ENCODE results near the gene SCNM1.

The SCNM1 gene, protein sequence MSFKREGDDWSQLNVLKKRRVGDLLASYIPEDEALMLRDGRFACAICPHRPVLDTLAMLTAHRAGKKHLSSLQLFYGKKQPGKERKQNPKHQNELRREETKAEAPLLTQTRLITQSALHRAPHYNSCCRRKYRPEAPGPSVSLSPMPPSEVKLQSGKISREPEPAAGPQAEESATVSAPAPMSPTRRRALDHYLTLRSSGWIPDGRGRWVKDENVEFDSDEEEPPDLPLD

DNA sequence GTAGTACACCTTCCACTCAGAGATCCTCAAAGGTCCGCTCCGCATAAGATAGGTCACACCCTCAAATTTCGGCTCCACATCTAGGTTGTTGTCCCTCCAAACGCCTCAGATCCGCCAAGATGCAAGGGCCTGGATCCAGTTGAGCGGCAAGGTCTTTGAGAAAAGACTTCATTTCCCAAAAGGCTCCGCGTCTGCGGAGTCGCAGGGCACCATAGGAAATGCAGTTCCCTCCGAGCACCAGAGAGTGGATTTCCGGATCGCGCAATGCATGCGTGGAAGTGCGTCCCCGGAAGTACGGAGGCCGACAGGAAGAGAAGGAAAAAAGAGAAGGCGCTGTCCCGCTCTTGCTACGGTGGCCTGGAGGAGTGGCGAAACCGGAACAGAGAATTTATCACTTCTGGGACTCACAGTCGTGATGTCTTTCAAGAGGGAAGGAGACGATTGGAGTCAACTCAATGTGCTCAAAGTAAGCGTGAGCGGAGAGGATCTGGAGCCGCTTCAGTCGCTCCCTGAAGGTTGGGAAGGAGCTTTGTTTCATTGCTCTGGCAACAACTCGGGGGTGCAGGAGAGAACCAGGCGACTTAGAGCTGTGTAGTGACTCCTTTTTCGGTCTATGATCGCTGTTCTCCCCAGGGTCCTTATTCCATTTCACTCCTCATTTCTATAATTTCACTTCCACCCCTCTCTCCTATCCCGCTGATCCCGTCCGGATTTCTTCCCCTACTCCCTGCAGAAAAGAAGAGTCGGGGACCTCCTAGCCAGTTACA lies at the start of gene SCNM1, which contains the start of gene LYSMD1:
SCNM1 (plus strand) TSS at position 407 of the 767 bp plus-strand sequence; CDS start at position 416, 9 bp downstream.
LYSMD1 (minus strand) TSS at position 165 of the 767 bp plus-strand sequence. CDS start 644 bp downstream, outside the sequence.
- DNase-seq (ENCODE audit: low spot score), result peak; percentile 98

DNA sequence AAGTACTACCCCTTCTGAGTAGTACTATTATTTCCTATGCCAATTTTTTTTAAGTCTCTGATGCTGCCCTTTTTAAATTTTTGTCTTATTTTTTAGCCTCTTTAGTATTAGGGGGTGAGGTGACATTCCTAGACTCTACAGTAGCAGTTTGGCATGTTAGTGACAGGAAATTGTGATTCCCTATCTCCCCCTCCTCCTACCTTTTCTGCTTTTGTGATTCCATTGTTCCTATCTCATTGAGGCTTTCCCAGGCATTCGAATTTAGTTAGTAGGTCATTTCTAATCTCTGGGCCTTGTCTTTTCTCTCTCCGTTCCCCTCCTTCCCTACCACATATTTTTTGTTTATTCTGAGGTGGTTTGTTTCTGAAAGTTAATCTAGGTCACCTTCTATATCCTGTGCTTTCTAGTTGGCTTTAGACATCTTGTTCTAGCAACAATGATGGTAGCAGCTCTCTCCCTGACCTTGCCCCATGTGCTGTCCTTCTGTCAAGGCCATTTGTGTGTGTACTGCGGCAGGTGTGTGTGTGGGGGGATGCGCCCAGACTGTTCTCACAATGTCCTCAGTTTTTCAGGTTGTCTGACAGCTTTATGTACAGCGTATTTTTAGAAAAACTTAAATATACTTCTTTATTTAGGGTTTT lies 41.1 kb upstream of the SCNM1 start:
- no peak for DNase-seq (ENCODE audit: low spot score)

DNA sequence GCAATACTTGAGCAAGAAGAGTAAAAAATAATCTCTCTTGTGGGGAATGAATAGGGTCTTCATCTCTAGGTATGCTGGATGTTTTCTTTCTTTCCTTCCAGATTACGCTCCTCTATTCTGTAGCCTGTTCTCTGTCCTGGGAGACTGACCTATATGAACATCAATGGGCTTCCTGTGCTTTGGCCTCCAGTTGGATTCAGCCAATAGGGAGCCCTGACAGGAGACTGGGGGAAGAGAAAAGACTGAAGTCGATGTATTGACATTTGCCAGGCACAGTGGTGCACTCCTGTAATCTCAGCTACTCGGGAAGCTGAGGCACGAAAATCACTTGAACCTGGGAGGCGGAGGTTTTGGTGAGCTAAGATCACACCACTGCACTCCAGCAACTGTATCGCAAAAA lies 37.1 kb upstream of the SCNM1 start:
- no peak for DNase-seq (ENCODE audit: low spot score)

DNA sequence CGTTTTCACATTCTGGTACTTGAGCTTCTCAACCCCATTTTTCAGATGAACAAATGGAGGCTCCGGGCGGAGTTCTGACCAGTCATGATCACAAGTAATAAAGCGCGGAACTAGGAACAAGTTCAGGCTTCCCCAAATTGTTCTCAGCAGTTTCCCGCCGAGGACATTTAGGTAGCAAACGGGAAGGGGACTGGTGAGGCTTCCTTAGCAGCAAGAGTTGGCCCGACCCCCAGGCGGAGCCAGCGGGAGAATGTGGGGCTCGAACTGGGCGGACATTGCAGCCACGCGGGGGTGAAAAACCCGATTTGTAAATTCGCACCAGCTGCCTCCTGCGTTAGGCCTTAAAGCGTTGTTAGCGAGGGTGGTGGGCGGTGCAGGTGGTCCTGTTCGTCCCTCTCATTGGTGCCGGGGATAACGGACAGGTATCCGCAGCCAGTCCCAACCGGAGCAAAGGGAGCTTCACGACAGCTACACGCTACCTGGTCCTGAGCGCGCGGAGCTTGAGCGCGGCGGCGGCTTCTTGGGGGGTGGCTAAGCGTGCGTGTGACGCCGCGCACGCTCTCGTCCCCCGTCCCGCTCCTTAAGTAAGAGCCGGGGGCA lies 34.9 kb upstream of the SCNM1 start:
- peak; percentile 42 for DNase-seq (ENCODE audit: low spot score)

DNA sequence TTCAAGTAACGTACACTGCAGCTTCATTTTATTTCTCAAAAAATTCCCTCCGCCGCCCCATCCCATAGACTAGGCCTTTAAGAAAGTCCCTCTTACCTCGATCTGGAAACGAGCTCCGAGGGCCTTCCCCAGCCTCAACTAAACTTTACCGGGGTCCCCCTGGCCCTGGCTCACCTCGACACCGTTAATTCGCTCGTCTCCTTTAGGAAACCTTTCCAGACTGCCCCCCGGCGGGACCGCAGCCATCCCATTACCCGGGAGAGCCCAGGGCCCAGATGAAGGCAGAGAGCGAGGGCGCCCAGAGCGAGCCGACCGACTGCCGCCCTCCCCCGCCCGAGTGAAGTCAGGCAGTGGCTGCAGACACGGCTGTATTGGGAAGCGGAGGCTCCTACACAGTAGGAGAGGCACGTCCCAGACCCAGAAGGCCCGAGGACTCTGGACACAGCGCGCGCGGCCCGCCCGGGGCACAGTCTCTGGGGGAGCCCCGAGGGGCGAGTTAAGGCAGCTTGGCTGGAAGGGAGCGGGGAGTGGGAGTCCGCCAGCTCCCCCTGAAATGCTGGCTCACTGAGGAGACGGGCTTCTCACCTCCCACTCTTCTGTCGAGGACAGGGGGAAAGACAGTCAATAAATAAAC lies 34.1 kb upstream of the SCNM1 start:
- DNase-seq (ENCODE audit: low spot score), result no peak

DNA sequence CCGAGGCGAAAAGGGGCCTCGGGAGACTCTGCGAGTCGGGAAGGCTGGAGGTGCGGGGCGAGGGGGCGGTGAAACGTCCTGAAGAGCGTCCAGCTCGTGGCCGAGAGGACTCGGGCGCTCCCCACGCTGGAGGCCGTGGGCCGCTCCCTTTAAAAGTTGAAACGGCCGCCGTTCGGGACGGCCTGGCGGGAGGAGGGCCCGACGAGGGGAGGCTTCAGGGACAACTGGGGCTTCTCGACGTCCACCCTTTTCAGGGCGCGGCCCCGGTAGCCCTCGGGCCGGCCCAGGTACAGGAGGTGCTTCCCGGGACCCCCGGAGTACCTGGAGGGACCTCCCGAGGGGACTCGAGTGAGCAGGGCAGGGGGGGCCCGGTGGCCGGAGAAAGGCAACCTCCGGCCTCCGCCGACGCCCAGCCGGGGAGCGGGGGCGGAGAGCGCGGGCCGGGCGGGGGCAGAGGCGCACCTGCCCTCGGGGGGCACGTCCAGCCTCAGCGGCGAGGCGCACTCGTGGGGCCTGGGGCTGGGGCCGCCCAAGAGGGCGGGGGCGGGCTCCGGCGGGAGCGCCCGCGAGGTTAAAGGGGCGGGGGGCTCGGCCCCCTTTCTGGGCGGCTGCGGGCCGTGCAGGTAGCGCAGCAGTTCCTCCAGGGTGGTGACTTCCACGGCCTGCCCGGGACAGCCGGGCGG lies 33.5 kb upstream of the SCNM1 start:
- DNase-seq (ENCODE audit: low spot score), result no peak

DNA sequence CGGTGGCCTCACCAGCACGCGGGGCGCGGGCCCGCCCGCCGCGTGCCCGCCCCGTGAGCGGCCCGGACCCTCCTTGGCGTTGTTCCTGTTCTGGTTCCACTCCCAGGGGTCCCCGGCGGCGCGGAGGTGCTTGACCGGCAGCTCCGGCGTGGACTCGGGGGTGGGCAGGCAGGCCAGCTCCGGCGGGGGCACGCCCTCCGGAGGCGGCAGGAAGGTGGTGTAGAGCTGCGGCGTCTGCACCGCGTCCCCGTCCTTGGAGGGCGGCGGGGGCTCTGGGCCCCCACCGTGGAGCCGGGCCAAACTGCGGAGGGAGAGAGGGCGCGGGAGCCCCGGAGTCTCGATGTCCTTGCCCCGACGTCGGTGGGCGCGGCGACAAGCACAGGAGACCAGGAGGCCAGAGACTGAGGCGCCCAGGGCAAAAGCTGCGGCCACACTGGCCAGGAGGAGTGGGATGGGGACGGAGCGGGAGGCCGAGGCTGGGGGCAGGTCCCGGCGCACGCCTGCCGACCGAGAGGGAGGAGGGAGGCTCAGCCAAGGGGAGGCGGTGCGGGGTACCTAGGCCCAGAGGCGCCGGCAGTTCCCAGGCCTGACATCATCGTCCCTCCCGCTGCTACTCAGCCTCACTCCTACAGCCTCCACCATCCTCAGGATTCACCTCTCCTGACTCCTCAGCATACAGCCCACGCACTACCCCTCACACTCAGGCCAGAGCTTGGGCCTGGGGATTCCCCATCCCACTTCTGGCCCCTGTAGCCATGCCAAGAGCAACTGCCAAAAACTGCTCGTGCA lies 32.7 kb upstream of the SCNM1 start:
- no peak for DNase-seq (ENCODE audit: low spot score)

DNA sequence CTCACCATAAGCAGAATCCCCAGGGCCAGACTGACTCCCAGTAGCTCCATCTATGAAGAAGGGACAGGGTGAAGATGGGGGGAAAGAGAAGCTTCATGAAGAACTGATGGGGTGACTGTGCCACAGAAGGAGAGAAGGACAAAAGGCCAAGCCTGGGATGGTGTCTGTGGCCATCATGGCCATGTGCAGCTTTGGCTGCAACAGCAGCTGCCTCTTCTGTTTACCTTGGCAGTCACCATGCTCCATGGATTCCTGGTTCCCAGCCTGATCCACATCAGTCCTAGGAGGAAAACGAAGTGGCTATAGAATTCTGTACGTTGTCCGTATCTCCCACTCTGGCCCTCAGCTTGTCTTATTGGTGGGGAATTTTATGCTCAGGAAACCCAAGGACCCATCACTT lies 31.5 kb upstream of the SCNM1 start:
- DNase-seq (ENCODE audit: low spot score), result no peak

DNA sequence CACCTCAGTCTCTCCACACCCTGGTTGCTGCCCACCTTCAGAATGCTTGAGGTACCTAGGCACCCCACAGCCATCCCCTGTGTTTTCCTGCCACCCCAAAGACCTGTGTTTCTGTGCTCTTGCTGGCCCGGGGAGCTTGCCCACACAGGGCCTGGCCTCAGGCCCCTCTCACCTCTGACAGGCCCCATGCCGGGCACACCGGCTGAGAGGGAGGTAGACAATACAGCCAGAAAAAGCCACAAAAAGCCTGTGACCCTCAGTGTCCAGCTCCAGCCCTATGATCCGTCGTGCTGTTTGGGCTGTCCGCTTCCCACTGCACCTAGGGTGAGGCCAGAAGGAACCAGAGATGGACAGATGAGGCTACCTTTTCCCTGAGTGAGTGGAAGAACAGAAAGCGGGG lies 31.0 kb upstream of the SCNM1 start:
- no peak for DNase-seq (ENCODE audit: low spot score)

DNA sequence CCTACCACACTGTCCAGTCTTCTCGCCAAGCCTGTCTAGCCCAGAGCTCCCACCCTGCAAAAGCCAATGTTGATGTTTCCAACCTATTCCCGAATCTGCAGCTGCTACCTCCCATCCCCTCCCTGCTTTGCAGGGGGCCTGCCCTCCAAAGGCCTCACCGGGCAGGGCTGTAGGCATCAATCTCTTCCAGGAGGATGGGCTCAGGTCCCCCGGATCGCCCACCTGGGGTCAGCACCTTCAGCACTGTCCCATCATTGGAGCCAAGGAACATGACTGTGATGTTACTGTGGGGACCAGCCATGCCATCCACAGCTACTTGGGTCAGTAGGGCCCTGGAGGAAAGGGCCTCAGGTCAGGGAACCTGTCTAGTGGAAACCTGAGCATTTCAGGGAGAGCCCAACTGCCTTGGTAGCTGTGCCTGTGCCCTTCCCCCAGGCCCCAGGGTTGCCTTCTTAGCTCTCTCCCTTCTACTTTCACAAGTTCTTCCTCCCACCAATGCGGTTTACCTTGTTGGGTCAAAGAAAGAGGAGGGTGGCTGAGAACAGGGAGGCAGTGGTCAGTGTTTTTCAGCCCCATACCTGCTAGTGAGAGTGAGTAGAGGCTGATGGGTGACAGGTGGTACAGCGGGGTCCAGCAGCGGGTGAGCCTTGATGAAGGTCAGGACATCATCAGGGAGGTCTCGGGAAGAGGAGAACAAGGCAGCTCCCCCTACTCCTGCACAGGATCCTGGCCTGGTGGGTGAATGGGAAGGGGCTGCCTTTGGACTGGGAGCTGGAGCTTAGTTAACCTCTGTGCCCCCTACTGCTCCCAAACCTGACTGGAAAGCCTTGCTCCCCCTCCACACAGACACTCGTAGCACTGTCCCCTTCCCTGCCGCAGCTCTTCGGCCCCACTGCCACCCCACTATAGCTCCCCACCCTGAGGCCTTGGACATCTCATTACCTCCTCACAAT lies 30.2 kb upstream of the SCNM1 start:
- DNase-seq (ENCODE audit: low spot score), result no peak

DNA sequence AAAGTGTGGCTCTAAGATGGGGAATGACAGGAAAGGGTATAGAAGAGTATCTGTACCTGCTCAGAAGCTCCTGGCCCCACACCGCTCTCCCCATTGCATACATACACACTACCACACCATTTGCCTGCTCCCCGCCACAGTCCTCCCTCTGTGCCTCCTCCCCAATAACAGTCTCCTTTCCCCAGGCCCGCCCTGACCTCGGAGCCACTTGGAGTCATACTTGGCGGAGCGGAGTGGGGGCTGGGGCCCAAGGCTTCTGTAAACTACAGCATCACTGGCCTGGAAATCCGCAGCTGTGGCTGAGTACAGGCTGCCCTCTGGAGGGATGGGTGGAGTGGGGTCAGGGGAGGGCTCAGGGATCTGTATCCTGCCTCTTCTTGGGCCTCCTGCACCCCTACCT lies 28.2 kb upstream of the SCNM1 start:
- DNase-seq (ENCODE audit: low spot score), result no peak

DNA sequence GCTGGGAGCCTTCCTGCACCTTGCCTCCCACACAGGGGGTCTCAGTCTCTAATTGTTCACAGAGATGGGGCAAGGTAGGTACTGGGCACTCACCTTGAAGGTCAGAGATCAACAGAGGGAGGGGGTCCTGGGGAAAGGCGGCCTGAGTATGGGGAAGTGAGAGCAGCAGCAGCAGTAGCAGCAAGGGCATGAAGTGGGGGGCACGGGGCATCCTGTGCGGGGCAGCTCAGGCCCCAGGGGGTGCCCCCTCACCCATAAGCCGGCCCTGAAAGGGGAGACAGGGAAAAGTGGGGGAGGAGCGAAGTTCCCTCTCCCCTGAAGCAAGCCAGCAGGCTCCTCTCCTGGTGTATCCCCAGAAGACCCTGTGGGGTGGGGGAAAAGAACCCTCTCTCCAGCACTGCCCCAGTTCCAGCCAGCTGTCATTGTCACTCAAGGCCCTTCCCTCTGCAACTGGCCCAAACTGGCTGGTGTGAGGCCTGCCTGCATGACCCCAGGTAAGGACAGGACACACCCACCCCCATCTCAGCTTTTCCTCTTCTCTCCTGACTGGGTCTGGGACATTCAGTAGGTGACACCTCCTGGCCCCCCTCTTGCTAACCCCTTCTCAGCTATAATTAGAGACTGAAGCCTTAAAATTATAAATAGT lies 23.4 kb upstream of the SCNM1 start:
- DNase-seq (ENCODE audit: low spot score), result no peak

DNA sequence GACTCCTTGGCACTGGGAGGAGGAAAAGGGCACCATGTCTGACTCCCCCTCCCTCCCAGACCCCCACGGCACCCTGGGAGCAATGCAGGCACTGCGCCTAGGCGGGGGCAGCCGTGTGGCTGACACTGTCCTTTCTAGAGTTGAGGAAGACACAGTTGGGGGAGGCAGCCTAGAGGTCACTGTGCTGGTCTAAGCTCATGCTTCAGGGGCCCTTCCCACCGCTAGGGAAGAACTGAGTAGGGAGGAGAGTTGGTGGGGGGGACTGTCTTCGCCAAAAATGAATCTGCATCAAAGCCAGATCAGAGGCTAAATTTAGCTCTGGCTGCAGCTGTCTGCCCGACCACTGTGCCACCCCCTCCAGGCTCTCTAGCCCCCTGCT lies 22.9 kb upstream of the SCNM1 start:
- no peak for DNase-seq (ENCODE audit: low spot score)

DNA sequence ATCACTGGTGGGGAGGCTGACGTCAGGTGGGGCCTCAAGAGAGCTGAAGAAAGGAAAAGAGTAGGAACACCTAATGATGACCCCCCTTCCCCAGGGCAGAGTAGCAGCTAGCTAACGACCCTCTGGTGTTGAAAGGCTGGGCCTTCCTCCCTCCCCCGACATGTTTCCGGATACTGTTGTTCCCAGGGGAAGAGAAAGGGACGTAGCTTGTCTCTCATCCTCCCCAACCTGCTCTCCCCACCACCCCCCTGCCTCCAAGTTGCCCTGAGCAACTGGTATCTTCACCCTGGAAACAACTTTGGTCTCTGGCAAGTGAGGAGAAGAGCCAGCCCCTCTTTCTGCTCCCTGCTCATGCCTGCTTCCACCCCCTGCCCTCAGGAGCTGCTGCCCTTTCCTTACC lies 22.0 kb upstream of the SCNM1 start:
- DNase-seq (ENCODE audit: low spot score), result no peak

DNA sequence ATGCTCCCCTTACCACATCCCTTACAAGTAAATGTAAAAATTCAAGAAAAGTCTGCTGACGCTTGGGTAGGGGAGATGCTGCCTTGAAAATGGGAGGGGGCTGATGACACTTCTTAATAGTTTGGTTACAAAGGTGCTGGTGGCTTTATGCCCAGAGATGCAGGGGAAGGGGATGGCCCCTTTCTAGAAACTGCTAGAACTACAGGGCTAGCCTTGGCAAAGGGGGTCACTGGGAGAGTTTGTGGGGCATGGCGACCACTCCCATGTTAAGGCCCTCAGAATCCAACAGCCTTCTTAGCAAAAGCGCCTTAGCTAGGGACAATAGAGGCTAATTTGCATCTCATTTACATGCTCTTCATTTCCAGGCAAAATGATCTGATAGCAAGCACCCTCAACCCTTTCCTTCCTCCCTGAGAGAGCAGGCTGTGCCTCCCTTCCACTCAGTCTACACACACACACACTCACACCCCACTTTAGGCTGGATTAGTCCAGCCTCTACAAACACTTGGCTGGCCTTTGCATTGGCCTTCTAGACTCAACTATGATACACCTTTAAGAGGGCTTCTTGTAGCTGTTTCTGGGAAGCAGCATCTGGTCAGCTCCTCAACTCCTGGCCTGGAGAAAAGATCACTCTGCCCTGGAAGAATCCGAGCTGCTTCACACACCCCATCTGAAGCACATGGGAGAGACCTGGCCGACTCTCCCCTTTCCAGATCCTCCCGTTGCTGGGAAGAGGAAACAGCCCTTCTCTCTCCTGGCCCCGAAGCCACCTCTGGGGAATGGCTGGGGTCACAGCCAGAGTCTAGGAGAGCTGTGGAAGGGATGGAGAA lies 21.3 kb upstream of the SCNM1 start:
- no peak for DNase-seq (ENCODE audit: low spot score)

DNA sequence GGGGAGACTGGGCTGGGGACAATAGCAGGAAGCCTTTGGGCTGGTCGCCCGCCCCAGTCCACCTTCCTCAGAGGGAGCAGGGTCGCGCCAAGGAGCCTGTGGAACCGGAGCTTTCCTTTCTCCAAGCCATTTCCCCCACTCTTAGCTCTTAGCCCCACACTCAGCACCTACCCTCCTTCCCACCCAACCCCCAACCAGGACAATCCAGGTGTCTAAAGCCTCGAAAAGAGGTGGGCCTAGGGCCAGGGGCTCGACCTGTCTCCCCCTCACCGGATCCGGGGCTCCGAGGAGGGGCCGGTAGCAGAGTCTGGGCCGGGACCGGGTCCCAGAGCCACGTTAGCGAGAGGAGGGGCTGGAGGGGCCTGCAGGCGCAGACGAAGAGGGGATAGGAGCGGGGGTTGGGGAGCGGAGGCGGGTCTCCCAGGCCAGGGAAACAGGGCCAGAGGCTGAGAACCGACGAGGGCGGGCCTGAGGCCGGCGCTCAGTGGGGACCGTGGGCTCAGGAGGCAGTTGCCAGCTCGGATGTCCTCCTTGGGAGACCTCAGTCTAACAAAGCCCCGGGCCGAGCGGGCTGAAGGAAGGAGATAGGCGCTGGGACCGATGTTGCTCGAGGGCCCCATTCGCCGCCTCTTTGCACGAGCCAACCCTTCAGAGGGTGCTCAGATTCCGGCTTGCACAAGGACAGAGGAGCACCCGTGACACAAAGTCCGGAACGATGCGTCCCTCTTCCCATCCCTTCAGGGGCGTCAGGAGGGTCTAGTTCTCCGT lies 20.5 kb upstream of the SCNM1 start:
- no peak for DNase-seq (ENCODE audit: low spot score)

DNA sequence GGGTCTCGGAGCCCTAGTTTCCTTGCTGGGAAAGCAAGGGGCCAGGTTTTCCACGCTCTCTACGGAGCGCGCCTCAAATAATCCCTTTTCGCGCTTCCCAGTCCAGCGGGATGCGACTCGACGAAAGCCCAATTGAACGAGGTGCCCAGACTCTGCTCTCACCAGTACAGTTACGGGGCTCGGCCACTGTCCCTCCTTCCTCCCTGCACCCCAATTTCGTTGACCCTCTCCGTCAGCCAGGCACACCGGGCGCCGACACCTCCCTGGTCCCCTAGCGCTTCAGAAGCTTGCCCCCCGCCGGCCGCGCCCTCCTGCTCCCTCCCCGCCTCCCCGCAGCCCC lies 19.9 kb upstream of the SCNM1 start:
- no peak for DNase-seq (ENCODE audit: low spot score)

Data from globus pallidus (tissue), 1 donor.